ENCODE measurements around the gene DNTT.

DNA sequence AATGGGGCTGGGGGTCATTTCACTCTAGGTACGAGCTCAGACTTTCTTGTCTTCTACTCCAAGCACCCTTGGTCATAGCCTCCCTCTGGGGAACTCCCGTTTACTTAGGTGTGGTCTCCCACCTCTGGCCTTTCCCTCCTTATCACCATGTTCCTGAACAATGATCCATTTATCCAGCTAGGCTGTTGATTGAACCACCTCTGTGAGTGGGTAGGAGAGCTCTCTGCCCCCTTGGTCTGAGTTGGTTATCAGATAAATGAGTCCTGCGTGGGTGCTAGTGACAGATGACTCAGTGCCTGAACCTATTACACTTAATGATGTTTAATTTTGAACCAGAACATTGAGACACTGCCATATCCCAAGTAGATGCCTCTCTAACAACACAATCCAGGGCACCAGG is 42.3 kb upstream of the DNTT start:
- TF ChIP-seq, protein P1, sequence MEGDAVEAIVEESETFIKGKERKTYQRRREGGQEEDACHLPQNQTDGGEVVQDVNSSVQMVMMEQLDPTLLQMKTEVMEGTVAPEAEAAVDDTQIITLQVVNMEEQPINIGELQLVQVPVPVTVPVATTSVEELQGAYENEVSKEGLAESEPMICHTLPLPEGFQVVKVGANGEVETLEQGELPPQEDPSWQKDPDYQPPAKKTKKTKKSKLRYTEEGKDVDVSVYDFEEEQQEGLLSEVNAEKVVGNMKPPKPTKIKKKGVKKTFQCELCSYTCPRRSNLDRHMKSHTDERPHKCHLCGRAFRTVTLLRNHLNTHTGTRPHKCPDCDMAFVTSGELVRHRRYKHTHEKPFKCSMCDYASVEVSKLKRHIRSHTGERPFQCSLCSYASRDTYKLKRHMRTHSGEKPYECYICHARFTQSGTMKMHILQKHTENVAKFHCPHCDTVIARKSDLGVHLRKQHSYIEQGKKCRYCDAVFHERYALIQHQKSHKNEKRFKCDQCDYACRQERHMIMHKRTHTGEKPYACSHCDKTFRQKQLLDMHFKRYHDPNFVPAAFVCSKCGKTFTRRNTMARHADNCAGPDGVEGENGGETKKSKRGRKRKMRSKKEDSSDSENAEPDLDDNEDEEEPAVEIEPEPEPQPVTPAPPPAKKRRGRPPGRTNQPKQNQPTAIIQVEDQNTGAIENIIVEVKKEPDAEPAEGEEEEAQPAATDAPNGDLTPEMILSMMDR (IDR thresholded peaks at IDR 0.05), result no peak
- no peak for TF ChIP-seq EP300 (IDR thresholded peaks at IDR 0.05)

Data from sigmoid colon (tissue), 4 donors.